ENCODE results near the gene LIG4.

DNA sequence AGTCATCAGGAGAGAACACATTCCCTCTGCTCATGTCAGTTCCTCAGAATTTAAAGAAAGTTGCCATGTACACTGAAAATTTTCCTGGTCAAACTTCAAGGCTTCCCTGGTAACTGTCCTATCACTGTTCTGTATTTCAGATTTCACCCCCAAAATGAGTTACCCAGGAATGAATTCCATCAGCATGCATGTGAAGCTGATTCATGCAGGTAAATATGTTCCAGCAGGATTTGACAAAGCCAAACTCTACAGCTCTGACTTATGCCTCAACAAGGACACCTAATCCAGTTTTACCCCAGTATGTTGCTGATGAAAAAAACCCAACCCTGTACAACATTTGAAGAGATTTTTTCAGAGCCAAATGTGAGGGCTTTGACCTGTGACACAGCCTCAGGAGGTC, 21.5 kb downstream of the LIG4 start:
- TF ChIP-seq ZNF384 (IDR thresholded peaks at IDR 0.05) (no peak), FOXA1 (IDR thresholded peaks at IDR 0.05) (no peak), FOXM1 (IDR thresholded peaks at IDR 0.05; ENCODE audit: borderline replicate concordance) (no peak), NFRKB (IDR thresholded peaks at IDR 0.05) (no peak), TARDBP (IDR thresholded peaks at IDR 0.05) (no peak), SP1 (IDR thresholded peaks at IDR 0.05) (no peak), SUZ12 (IDR thresholded peaks at IDR 0.05) (no peak), ARNT (IDR thresholded peaks at IDR 0.05) (no peak), BHLHE40 (IDR thresholded peaks at IDR 0.05; ENCODE audit: borderline replicate concordance) (no peak), PKNOX1 (IDR thresholded peaks at IDR 0.05) (no peak), HDGF (IDR thresholded peaks at IDR 0.05; ENCODE audit: borderline replicate concordance) (no peak), ELF4 (IDR thresholded peaks at IDR 0.05) (no peak), FOXK2 (IDR thresholded peaks at IDR 0.05) (no peak)
